ENCODE data around the gene SLC6A12. TPM values are rescaled to one million over a fixed set of nuclear protein-coding genes. Genes with fewer than 3 reads are reported as not detected.

SLC6A12 gene
- total RNA-seq: not detected in 2 replicates

GRCh38 chr12:214003-214741 is at the start of gene SLC6A12:
Gene SLC6A12, minus strand, starts transcription at chr12:214157. Its CDS starts 4,171 bp downstream, at chr12:209986.

GRCh38 chr12:262817-263216 is 48.9 kb upstream of the SLC6A12 start, which contains the start of gene SLC6A13:
Gene SLC6A13, minus strand, starts transcription at chr12:262836. Its CDS starts 2,784 bp downstream, at chr12:260052.

Other genes starting within 250 kb of the SLC6A12 start
- gene IQSEC3, start 147.4 kb downstream of the SLC6A12 start, total RNA-seq: 0.65 TPM in 2 replicates
- gene SLC6A13, start 48.7 kb upstream of the SLC6A12 start, total RNA-seq: 0.32 TPM in 1 of 2 replicates, not detected in the other
- 64.3 and 64.9 TPM in 2 replicates for gene KDM5A, start 175.2 kb upstream of the SLC6A12 start, total RNA-seq
- 8.9 and 11.8 TPM in 2 replicates for gene CCDC77, start 187.5 kb upstream of the SLC6A12 start, total RNA-seq
- 3.1 and 3.8 TPM in 2 replicates for gene B4GALNT3, start 245.8 kb upstream of the SLC6A12 start, total RNA-seq

Data from articular chondrocyte of knee joint (primary cell).